Measurements from ENCODE around the gene SLC17A9.

SLC17A9 gene

GRCh38 chr20:63000036-63000435 is 47.5 kb downstream of the SLC17A9 start:
- Mint-ChIP-seq H3K27ac (no peak overlapping the region), H3K4me3 (no peak overlapping the region), H3K27me3 (peaks cover 61% of the 10 kb centered on the region), H3K9me3 (no peaks in the 10 kb centered on the region), H3K4me1 (ENCODE audit: low read depth) (peaks cover 3% of the 10 kb centered on the region), H3K36me3 (ENCODE audit: low read depth) (no peaks in the 10 kb centered on the region)

DNA sequence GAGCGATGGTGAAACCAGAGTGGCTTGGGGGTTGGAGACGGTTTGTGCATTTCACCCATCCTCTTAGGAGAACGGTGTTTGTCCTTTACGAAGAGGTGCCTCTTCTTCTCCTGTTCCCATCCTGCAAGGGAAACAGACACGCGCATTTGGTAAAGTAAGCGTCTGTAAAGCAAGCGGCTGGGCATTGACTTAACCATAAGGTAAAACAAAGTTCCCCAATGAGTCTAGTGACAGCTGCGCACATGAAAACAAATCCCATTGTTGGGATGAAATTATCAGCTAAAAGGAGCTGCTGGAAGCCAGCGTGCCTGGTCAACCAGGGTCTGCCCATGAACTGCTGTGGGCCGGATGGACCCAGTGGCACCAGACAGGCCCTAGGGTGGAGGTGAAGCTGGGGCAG is 48.4 kb downstream of the SLC17A9 start:
- no peak overlapping the region for H3K27ac Mint-ChIP-seq
- no peaks in the 10 kb centered on the region for H3K36me3 Mint-ChIP-seq (ENCODE audit: low read depth)
- no peak overlapping the region for H3K4me3 Mint-ChIP-seq
- H3K27me3 Mint-ChIP-seq = peaks cover 69% of the 10 kb centered on the region
- peaks cover 3% of the 10 kb centered on the region for H3K4me1 Mint-ChIP-seq (ENCODE audit: low read depth)
- H3K9me3 Mint-ChIP-seq = no peaks in the 10 kb centered on the region

DNA sequence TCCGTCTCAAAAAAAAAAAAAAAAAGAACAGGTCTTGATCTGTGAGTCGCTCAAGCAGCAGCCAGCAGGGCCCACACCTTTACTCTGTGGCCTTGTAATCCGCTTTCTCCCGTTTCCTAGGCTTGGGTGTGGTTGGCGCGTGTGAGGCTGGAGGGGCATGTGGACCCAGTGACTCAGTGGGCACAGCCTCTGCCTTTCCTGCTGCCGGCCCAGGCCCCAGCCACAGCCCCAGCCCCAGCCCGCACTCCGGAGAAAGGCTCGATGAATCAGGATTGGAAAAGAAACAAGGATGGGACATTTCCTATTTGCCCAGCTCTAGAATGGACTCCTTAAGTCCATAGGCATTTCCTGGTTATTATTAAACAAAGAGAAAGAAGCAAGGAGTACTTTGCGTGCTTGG is 50.0 kb downstream of the SLC17A9 start:
- Mint-ChIP-seq H3K9me3 (no peaks in the 10 kb centered on the region), H3K4me1 (ENCODE audit: low read depth) (peaks cover 4% of the 10 kb centered on the region), H3K4me3 (no peak overlapping the region), H3K27me3 (peaks cover 66% of the 10 kb centered on the region), H3K36me3 (ENCODE audit: low read depth) (no peaks in the 10 kb centered on the region), H3K27ac (no peak overlapping the region)

DNA sequence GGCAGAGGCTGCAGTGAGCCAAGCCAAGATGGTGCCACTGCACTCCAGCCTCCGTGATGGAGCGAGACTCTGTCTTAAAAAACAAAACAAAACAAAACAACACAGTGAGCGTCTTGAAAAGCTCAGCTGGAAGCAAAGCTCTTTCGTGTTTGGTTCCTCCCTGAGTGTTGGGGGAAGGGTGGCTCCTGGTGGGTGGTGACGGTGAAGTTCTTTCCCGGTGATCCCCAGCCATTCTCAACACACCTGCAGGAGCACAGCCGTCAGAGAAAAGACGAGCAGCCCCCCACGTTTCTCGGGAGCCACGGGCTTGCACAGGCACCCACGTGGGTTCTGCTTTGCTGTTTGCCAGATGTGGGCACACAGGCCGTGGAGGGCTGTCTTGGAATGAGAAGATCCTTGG is 51.0 kb downstream of the SLC17A9 start:
- no peak overlapping the region for H3K4me3 Mint-ChIP-seq
- H3K27me3 Mint-ChIP-seq = peaks cover 68% of the 10 kb centered on the region
- H3K9me3 Mint-ChIP-seq = no peaks in the 10 kb centered on the region
- H3K27ac Mint-ChIP-seq = no peak overlapping the region
- H3K4me1 Mint-ChIP-seq (ENCODE audit: low read depth) = peaks cover 14% of the 10 kb centered on the region
- no peaks in the 10 kb centered on the region for H3K36me3 Mint-ChIP-seq (ENCODE audit: low read depth)

GRCh38 chr20:63004607-63005364 is 52.3 kb downstream of the SLC17A9 start:
- no peaks in the 10 kb centered on the region for H3K36me3 Mint-ChIP-seq (ENCODE audit: low read depth)
- peaks cover 23% of the 10 kb centered on the region for H3K4me1 Mint-ChIP-seq (ENCODE audit: low read depth)
- peak overlapping the region; percentile 41 for H3K27ac Mint-ChIP-seq
- peaks cover 64% of the 10 kb centered on the region for H3K27me3 Mint-ChIP-seq
- no peak overlapping the region for H3K4me3 Mint-ChIP-seq
- H3K9me3 Mint-ChIP-seq = no peaks in the 10 kb centered on the region

DNA sequence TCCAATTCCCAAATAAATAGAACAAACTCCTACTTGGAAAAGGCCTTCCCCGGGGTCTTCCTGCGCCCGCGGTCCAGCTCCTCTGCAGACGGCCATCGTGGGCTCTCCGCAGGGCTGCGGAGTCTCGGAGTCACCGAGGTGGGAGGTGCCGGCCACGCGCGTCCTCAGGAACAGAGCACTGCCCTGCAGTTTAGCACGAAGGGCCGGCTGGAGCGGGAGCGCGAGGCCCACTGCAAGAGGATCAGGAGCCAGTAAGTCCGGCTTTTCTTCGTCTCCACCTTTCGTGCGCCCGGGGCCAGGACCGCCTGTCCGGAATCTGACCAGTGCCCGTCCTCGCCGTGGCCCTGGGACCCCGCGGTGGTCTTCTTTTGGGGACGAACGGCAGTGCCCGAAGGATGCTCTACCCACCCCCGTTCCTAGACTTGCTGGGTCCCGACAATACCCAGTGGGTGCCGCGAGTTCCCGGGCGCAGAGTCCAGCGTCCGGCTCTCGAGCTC is 52.9 kb downstream of the SLC17A9 start:
- H3K4me1 Mint-ChIP-seq (ENCODE audit: low read depth) = peaks cover 29% of the 10 kb centered on the region
- no peaks in the 10 kb centered on the region for H3K36me3 Mint-ChIP-seq (ENCODE audit: low read depth)
- H3K9me3 Mint-ChIP-seq = no peaks in the 10 kb centered on the region
- peaks cover 63% of the 10 kb centered on the region for H3K27me3 Mint-ChIP-seq
- H3K27ac Mint-ChIP-seq = no peak overlapping the region
- H3K4me3 Mint-ChIP-seq = no peak overlapping the region

DNA sequence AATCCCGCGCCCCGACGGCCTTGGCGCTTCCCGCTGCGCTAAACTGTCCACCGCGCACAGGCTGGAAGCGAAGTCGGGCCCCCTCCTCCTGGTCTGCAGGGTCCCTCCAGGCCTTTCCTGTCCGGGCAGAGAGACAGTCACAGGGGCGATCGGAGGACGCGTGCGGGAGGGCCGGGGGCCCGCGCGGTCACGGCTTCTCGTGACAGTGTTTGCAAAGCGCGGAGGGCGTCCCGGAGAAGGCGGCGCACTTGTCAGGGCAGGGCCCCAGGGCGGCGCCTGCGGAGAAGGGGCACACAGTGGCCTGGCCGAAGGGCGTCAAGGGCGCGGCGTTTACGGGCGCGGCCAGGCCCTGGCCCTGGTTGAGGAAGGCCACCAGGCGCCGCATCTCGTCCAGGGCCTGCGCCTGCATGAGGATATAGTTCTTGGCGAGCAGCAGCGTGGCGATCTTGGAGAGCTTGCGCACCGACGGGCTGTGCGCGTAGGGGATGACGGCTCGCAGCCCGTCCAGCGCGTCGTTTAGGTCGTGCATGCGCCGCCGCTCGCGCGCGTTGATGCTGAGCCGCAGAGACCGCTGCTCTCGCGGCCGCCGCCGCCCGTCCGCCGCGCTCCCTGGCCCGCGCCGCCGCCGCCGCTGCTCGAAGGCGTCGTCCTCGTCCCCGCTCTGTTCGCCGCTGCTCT is 53.5 kb downstream of the SLC17A9 start:
- Mint-ChIP-seq H3K4me3 (peak overlapping the region; percentile 26), H3K27ac (no peak overlapping the region), H3K27me3 (peaks cover 58% of the 10 kb centered on the region), H3K36me3 (ENCODE audit: low read depth) (no peaks in the 10 kb centered on the region), H3K9me3 (no peaks in the 10 kb centered on the region), H3K4me1 (ENCODE audit: low read depth) (peaks cover 31% of the 10 kb centered on the region)

GRCh38 chr20:63006540-63007359 is 54.2 kb downstream of the SLC17A9 start, which contains the start of gene BHLHE23:
Gene BHLHE23, minus strand, starts transcription at chr20:63006964. Its CDS starts 190 bp downstream, at chr20:63006774.
- no peak within 1 kb of the TSS for H3K27ac Mint-ChIP-seq
- H3K27me3 Mint-ChIP-seq = peaks cover 54% of the 10 kb centered on the region
- no peaks in the 10 kb centered on the region for H3K36me3 Mint-ChIP-seq (ENCODE audit: low read depth)
- peaks cover 31% of the 10 kb centered on the region for H3K4me1 Mint-ChIP-seq (ENCODE audit: low read depth)
- no peaks in the 10 kb centered on the region for H3K9me3 Mint-ChIP-seq
- H3K4me3 Mint-ChIP-seq = peak within 1 kb of the TSS; percentile 26

GRCh38 chr20:63007360-63007645 is 54.8 kb downstream of the SLC17A9 start:
- Mint-ChIP-seq H3K4me3 (no peak overlapping the region), H3K9me3 (no peaks in the 10 kb centered on the region), H3K36me3 (ENCODE audit: low read depth) (no peaks in the 10 kb centered on the region), H3K4me1 (ENCODE audit: low read depth) (peaks cover 31% of the 10 kb centered on the region), H3K27me3 (peaks cover 54% of the 10 kb centered on the region), H3K27ac (no peak overlapping the region)

DNA sequence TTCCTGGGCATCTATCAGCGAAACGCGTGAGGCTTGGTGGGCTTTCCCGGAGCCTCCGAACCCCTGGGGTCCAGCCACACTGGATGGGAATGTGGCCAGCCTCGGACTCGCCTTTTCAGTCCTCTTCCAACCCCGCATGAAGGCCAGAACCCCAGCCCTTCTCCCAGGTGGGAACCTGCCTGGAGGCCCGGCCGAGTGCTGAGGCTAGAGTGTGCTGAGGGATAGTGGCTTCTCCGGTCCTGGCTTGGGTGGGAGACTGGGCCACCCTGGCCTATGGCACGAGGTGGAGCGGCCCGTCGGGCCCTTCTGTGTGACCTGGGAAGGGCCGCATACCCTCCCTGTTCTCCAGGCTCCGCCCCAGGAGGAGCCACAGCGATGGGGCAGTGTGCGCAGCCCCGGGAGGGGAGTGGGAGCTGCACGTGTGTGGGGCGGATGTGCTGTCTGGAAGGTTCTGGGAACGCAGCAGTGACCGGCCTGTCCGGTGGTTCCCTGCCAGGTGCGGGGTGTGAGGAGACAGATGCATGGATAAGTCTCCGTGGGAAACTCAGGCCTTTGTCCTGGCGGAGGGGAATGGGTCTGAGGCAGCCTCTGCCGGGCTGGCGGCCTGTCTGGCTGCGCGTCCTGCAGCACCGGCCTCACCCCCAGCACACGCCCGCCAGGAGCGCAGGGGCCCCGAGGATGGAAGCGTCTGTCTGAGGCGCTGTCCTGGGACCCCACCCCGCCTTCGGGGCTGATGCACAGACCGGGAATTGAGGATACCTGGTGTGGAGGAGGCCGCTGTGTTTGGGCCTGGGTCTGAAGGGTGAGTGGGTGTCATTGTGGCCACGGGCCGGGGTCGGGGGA is 55.4 kb downstream of the SLC17A9 start:
- H3K27me3 Mint-ChIP-seq = peaks cover 50% of the 10 kb centered on the region
- no peak overlapping the region for H3K27ac Mint-ChIP-seq
- H3K36me3 Mint-ChIP-seq (ENCODE audit: low read depth) = peaks cover under 1% of the 10 kb centered on the region
- peaks cover under 1% of the 10 kb centered on the region for H3K9me3 Mint-ChIP-seq
- no peak overlapping the region for H3K4me3 Mint-ChIP-seq
- peaks cover 31% of the 10 kb centered on the region for H3K4me1 Mint-ChIP-seq (ENCODE audit: low read depth)

GRCh38 chr20:63008541-63009044 is 56.1 kb downstream of the SLC17A9 start:
- Mint-ChIP-seq H3K4me3 (no peak overlapping the region), H3K4me1 (ENCODE audit: low read depth) (peaks cover 31% of the 10 kb centered on the region), H3K9me3 (peaks cover 8% of the 10 kb centered on the region), H3K36me3 (ENCODE audit: low read depth) (peaks cover 6% of the 10 kb centered on the region), H3K27ac (no peak overlapping the region), H3K27me3 (peaks cover 49% of the 10 kb centered on the region)

DNA sequence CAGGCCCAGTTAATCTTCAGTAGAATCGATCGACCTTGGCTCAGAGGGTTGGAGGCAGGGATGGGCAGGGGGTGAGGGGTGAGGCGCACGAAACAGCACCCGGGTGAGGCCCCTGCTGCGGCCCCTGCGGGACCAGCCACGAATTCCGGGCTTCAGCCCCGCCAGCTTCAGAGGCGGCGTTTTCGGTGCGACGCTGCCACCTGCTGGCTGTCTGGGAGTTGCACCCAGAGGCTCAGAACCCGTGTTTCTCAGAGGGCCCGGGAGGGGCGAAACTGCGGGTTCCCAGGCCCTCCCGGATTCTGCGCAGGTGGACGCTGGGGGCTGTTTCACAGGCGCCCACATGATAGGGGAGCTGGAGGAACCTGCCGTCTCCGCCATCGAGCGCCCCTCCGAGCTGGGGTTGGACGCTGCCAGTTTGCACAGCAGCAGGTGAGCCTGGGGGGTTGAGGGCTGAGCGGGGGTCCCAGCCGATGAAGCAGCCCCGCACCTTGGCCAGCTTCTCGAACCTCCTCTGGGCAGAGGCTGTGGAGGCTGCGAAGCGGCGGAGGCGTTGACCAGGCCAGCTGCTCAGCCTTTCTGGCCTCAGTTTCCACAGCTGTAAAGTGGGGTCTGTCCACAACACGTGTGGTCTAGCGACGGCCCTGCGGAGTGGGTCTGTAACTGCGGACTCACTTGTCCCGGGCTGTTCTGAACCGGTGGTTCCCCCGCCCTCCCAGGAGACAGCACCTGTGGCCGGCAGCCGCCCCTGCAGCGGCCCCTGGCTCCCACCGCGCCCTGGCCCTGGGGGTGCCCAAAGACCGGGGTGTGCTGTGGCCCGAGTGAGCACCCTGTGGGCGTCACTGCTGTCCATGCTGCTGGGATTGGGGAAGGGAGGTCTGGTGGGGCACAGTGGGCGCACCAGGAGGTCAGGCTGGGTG is 56.8 kb downstream of the SLC17A9 start:
- Mint-ChIP-seq H3K4me3 (peak overlapping the region; percentile 84), H3K9me3 (peaks cover 13% of the 10 kb centered on the region), H3K27me3 (peaks cover 49% of the 10 kb centered on the region), H3K27ac (no peak overlapping the region), H3K4me1 (ENCODE audit: low read depth) (peaks cover 31% of the 10 kb centered on the region), H3K36me3 (ENCODE audit: low read depth) (peaks cover 9% of the 10 kb centered on the region)

DNA sequence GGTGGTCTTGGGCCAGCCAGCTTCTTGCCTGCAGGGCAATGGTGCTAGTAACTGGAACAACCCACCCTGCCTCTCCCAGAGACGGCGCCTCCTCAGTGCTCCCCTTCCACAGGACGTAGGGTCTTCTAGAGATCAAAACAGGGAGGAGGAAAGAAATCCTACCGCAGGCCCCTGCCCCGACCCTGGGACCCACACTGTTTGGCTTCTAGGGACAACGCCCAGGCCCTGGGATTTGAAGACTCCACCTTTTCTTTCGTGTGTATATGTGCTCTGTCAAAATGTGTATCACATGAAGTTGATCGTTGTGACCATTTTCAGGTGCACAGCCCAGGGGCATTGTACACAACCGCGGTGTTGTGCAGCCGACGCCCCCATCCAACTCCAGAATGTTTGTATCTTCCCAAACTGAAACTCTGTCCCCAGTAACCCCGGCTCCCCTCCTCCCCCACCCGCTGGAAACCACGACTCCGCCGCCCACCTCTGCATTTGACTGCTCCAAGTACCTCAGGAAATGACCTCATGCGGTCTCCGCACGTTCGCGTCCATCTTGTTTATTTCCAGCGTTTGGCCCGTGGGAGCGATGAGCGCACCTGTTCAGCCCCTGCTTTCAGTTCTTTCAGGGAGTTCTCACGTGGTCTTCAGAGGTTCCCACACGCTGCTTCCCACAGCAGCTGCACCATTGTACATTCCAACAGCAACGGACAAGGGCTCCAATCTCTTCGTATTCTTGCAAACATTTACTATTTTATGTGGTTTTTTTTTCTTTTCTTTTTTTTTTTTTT is 57.7 kb downstream of the SLC17A9 start:
- peaks cover 49% of the 10 kb centered on the region for H3K27me3 Mint-ChIP-seq
- peaks cover 31% of the 10 kb centered on the region for H3K4me1 Mint-ChIP-seq (ENCODE audit: low read depth)
- H3K4me3 Mint-ChIP-seq = peak overlapping the region; percentile 84
- peaks cover 13% of the 10 kb centered on the region for H3K9me3 Mint-ChIP-seq
- H3K27ac Mint-ChIP-seq = peak overlapping the region; percentile 89
- H3K36me3 Mint-ChIP-seq (ENCODE audit: low read depth) = peaks cover 9% of the 10 kb centered on the region

All from stimulated activated naive CD8-positive, alpha-beta T cell treated with anti-CD3 and anti-CD28 coated beads, Interleukin-15, Interleukin-2, amounts not matched to agents 100 ng/mL and 50 ng/mL, for 24 hours (primary cell).